IMR-90 (cell line): ENCODE measurements around the gene TBC1D9. TPM values are rescaled to one million over a fixed set of nuclear protein-coding genes. Genes with fewer than 3 reads are reported as not detected.

Source experiments
- ATAC-seq: fragments of 200-7000 bp; cut with Tn5 transposase; 2 replicates; pipeline ENCODE4 v1.9.1; 2020; ENCODE audit warnings: low read depth, mild to moderate bottlenecking, moderate library complexity
- BruUV-seq: library from RNA; stranded (reverse); fragments of 400-500 nt; replicated peaks from 2 replicates; lab custom pipeline; 2021; lab: Mats Ljungman, UMichigan
- CTCF ChIA-PET: fragments of 300-600 bp; formaldehyde crosslinking; extraction: SDS; loops from one replicate; lab custom pipeline; 2021; ENCODE audit warnings: antibody characterized with exemption; lab: Yijun Ruan, JAX
- POLR2A ChIA-PET: fragments of 300-600 bp; sonication (Branson Sonifier 250); formaldehyde crosslinking; loops from one replicate; lab custom pipeline; 2022; ENCODE audit warnings: antibody characterized with exemption; ENCODE audit not compliant: unreplicated experiment; lab: Charles Lee
- DNase-seq: peaks from one replicate; pipeline ENCODE4 v3.0.0; 2013
- H2AFZ ChIP-seq: replicated peaks from 2 replicates; pipeline ENCODE3; 2013; ENCODE audit warnings: low read length, mild to moderate bottlenecking; ENCODE audit not compliant: poor library complexity
- H2AK5ac ChIP-seq: 2 replicates; pipeline ENCODE4 v1.6.1; 2013; ENCODE audit warnings: low read depth, low read length, inconsistent platforms
- H2AK9ac ChIP-seq: replicated peaks from 2 replicates; pipeline ENCODE3; 2013; ENCODE audit warnings: mild to moderate bottlenecking, low read depth, low read length, moderate library complexity; ENCODE audit not compliant: poor library complexity
- H2BK120ac ChIP-seq: 2 replicates; pipeline ENCODE4 v1.6.1; 2013; ENCODE audit warnings: low read depth, low read length, inconsistent platforms
- H2BK15ac ChIP-seq: 3 replicates; pipeline ENCODE4 v1.6.1; 2013; ENCODE audit warnings: low read depth, low read length, inconsistent platforms
- H2BK20ac ChIP-seq: 2 replicates; pipeline ENCODE4 v1.6.1; 2013; ENCODE audit warnings: low read depth, mild to moderate bottlenecking, inconsistent platforms, low read length, moderate library complexity
- H2BK5ac ChIP-seq: 2 replicates; pipeline ENCODE4 v1.6.1; 2013; ENCODE audit warnings: mild to moderate bottlenecking, low read depth, low read length, inconsistent platforms; ENCODE audit not compliant: poor library complexity, severe bottlenecking
- H3K14ac ChIP-seq: replicated peaks from 2 replicates; pipeline ENCODE4 v1.6.1; 2013; ENCODE audit warnings: low read depth, low read length, inconsistent platforms
- H3K18ac ChIP-seq: 2 replicates; pipeline ENCODE4 v1.6.1; 2013; ENCODE audit warnings: low read depth, low read length, control low read depth
- H3K23ac ChIP-seq: 2 replicates; pipeline ENCODE4 v1.6.1; 2013; ENCODE audit warnings: low read depth, low read length, inconsistent platforms
- H3K27ac ChIP-seq: 2 replicates; pipeline ENCODE4 v1.5.1; 2013; ENCODE audit warnings: mild to moderate bottlenecking, control low read depth, low read length; ENCODE audit not compliant: insufficient read depth
- H3K27me3 ChIP-seq: 2 replicates; pipeline ENCODE4 v1.6.1; 2013; ENCODE audit warnings: low read length; ENCODE audit not compliant: control insufficient read depth, insufficient read depth
- H3K36me3 ChIP-seq: 2 replicates; pipeline ENCODE4 v1.6.1; 2013; ENCODE audit warnings: low read length, mixed read lengths; ENCODE audit not compliant: control insufficient read depth, insufficient read depth
- H3K4ac ChIP-seq: 2 replicates; pipeline ENCODE4 v1.6.1; 2013; ENCODE audit warnings: low read depth, low read length, inconsistent platforms
- H3K4me1 ChIP-seq: 2 replicates; pipeline ENCODE4 v1.6.1; 2013; ENCODE audit warnings: low read length, mixed read lengths; ENCODE audit not compliant: control insufficient read depth, insufficient read depth
- H3K4me2 ChIP-seq: 2 replicates; pipeline ENCODE4 v1.6.1; 2013; ENCODE audit warnings: low read depth, mild to moderate bottlenecking, control low read depth, low read length, moderate library complexity
- H3K4me3 ChIP-seq: 2 replicates; pipeline ENCODE4 v1.5.1; 2013; ENCODE audit warnings: low read depth, mild to moderate bottlenecking, control low read depth, low read length, moderate library complexity; ENCODE audit not compliant: insufficient read depth
- H3K56ac ChIP-seq: 2 replicates; pipeline ENCODE4 v1.6.1; 2013; ENCODE audit warnings: low read length, inconsistent platforms; ENCODE audit not compliant: insufficient read depth; ENCODE audit errors: extremely low read depth
- H3K79me1 ChIP-seq, 2 experiments: 2 replicates each; pipeline ENCODE4 v1.6.1; 2013; ENCODE audit warnings: low read length in 2 of 2, inconsistent platforms in 1 of 2, low read depth in 1 of 2
- H3K9ac ChIP-seq: 2 replicates; pipeline ENCODE4 v1.6.1; 2013; ENCODE audit warnings: low read depth, low read length, control low read depth
- H3K9me1 ChIP-seq: 2 replicates; pipeline ENCODE4 v1.6.1; 2013; ENCODE audit warnings: low read length, inconsistent platforms; ENCODE audit not compliant: insufficient read depth
- H3K9me3 ChIP-seq: 2 replicates; pipeline ENCODE4 v1.6.1; 2013; ENCODE audit warnings: low read length; ENCODE audit not compliant: control insufficient read depth, insufficient read depth
- H4K20me1 ChIP-seq: 2 replicates; pipeline ENCODE4 v1.6.1; 2013; ENCODE audit warnings: low read length, inconsistent platforms; ENCODE audit not compliant: insufficient read depth
- H4K5ac ChIP-seq: 2 replicates; pipeline ENCODE4 v1.6.1; 2013; ENCODE audit warnings: mild to moderate bottlenecking, low read depth, low read length, control low read depth
- H4K8ac ChIP-seq, 2 experiments: 2 replicates each; pipeline ENCODE4 v1.6.1; 2013; ENCODE audit warnings: low read depth in 2 of 2, low read length in 2 of 2, control low read depth in 1 of 2, inconsistent platforms in 1 of 2
- H4K91ac ChIP-seq: 2 replicates; pipeline ENCODE4 v1.6.1; 2013; ENCODE audit warnings: low read depth, low read length, inconsistent platforms; ENCODE audit not compliant: insufficient read depth
- BHLHE40 ChIP-seq: fragments of 150-350 bp; IDR thresholded peaks from 2 replicates; pipeline ENCODE4 v1.6.1; 2016; ENCODE audit warnings: mild to moderate bottlenecking, low read depth, low read length
- CEBPB ChIP-seq: IDR thresholded peaks from 2 replicates; pipeline ENCODE4 v1.6.1; 2012; ENCODE audit warnings: low read depth, low read length, improper control_type of control experiment
- MAFK ChIP-seq: IDR thresholded peaks from 2 replicates; pipeline ENCODE4 v1.6.1; 2012; ENCODE audit warnings: low read depth, low read length, improper control_type of control experiment
- WGBS, 2 experiments: methylation state at CpG; one replicate each; pipeline versions ENCODE4 v1.1.5 to v1.1.7; 2013; ENCODE audit warnings: missing lambda C conversion rate in 2 of 2; ENCODE audit not compliant: insufficient read length in 1 of 2; ENCODE audit errors: extremely low coverage in 2 of 2; 5-methylcytosine and 5-hydroxymethylcytosine counted together
- dilution Hi-C: fragments of 300-500 bp; cut with HindIII; formaldehyde crosslinking; loops from one replicate; pipeline ENCODE4 v1.14.3; 2018; ENCODE audit warnings: low sequenced_read_pairs; ENCODE audit not compliant: unreplicated experiment
- in situ Hi-C: fragments of 300-500 bp; cut with MboI; formaldehyde crosslinking; loops from 3 replicates; pipeline ENCODE4 v1.14.3; 2019; ENCODE audit warnings: low sequenced_read_pairs, inconsistent platforms, mixed read lengths
- intact Hi-C: fragments of 100-400 bp; cut with micrococcal nuclease; formaldehyde crosslinking; loops from 2 replicates; pipeline ENCODE4 v1.10.0; 2022
- polyA plus RNA-seq, 3 experiments: library from polyadenylated mRNA; depleted of rRNA; stranded (reverse); fragments of >200 nt; gene quantifications; 2 replicates each; pipeline ENCODE4 v1.2.3, GENCODE V29; 2012; ENCODE audit warnings: low replicate concordance in 1 of 3
- total RNA-seq: library from RNA; depleted of rRNA; stranded (reverse); fragments of >200 nt; gene quantifications from 2 replicates; pipeline ENCODE4 v1.2.3, GENCODE V29; 2012

The TBC1D9 gene
- total and polyA plus RNA-seq, 2 of the 4 experiments (the other 2 are of a cell fraction) = 11.7 to 15.2 TPM

- no peak overlapping the region for H2BK5ac ChIP-seq
- 60% methylated on average over 1 of the region's 2 CpGs; no CpG with 5 or more reads in 1 of the 2 experiments for WGBS, 2 experiments
- H3K4me2 ChIP-seq = no peak overlapping the region
These were observed 49.9 kb downstream of the TBC1D9 start for GRCh38 chr4:140706276-140706625.

More at GRCh38 chr4:140706276-140706625, 49.9 kb downstream of the TBC1D9 start:
- no peaks in the 10 kb centered on the region; the same call in 1 of the 2 replicates for H3K9me3 ChIP-seq
- ChIA-PET POLR2A (no interaction called here), CTCF (no interaction called here)
- H4K20me1 ChIP-seq = no peaks in the 10 kb centered on the region; the same call in 1 of the 2 replicates
- TF ChIP-seq MAFK = peak; percentile 32; the same call in 1 of the 2 replicates
- no peak for TF ChIP-seq BHLHE40
- TF ChIP-seq CEBPB = 0 out of 2 replicates have a peak, but pooled peaks have one; percentile 5
- H3K9me1 ChIP-seq = 0 out of 2 replicates have a peak, but pooled peaks cover 2% of the 10 kb centered on the region
- H3K4ac ChIP-seq = no peak overlapping the region
- H3K4me3 ChIP-seq = no peak overlapping the region
- H2BK15ac ChIP-seq = no peak overlapping the region
- H3K4me1 ChIP-seq = peaks cover 2% of the 10 kb centered on the region; the same call in 1 of the 2 replicates
- H2AK9ac ChIP-seq = no peak overlapping the region
- H3K79me1 ChIP-seq = peaks cover 16 to 22% of the 10 kb centered on the region in 2 experiments
- no peak overlapping the region for H3K9ac ChIP-seq
- intact Hi-C loops (no loop called here), dilution Hi-C loops (no loop called here), in situ Hi-C loops (no loop called here)
- no peak overlapping the region for H2AK5ac ChIP-seq
- H2AFZ ChIP-seq = no peak overlapping the region
- H3K18ac ChIP-seq = no peak overlapping the region
- H3K27ac ChIP-seq = no peak overlapping the region
- H2BK20ac ChIP-seq = no peak overlapping the region
- no peak overlapping the region for H4K8ac ChIP-seq
- H4K5ac ChIP-seq = no peak overlapping the region
- H3K14ac ChIP-seq = no peak overlapping the region
- H2BK120ac ChIP-seq = no peak overlapping the region
- no peak overlapping the region for H3K23ac ChIP-seq
- ATAC-seq (no peak), DNase-seq (no peak)
- H3K56ac ChIP-seq = no peak overlapping the region
- H4K91ac ChIP-seq = no peak overlapping the region
- no peaks in the 10 kb centered on the region for H3K36me3 ChIP-seq
- H3K27me3 ChIP-seq = no peaks in the 10 kb centered on the region
- BruUV-seq = no TSS peak
